Stomach (tissue), 4 donors: ENCODE results near the gene KRTAP4-5.
"Not testable (repeated sequence)": the region's sequence is repeated elsewhere in the genome, so short reads cannot be mapped to it uniquely, and the experiment has no call there.

Experiments used
- CTCF ChIP-seq, 7 experiments: fragments of 450-650 bp in 4 of 7; fragments of 200-600 bp in 3 of 7; sonication (generic) in 3 of 7; IDR thresholded peaks; one replicate each; pipeline ENCODE4 v1.5.1; 2016 to 2019; ENCODE audit warnings: antibody characterized with exemption in 7 of 7, control low read depth in 2 of 7, mild to moderate bottlenecking in 1 of 7
- EP300 ChIP-seq: sonication (generic); formaldehyde crosslinking; IDR thresholded peaks from one replicate; pipeline ENCODE4 v1.6.1; 2017; ENCODE audit warnings: antibody characterized with exemption
- POLR2A ChIP-seq, 4 donors: fragments of 450-650 bp; IDR thresholded peaks; one replicate each; pipeline ENCODE4 v1.6.1; 2016; ENCODE audit warnings: antibody characterized with exemption in 4 of 4, control low read depth in 2 of 4, mild to moderate bottlenecking in 1 of 4, moderate library complexity in 1 of 4
- POLR2AphosphoS5 ChIP-seq, 3 donors: sonication (generic); formaldehyde crosslinking; IDR thresholded peaks; one replicate each; pipeline ENCODE4 v1.6.1; 2016; ENCODE audit warnings: antibody characterized with exemption in 3 of 3

DNA sequence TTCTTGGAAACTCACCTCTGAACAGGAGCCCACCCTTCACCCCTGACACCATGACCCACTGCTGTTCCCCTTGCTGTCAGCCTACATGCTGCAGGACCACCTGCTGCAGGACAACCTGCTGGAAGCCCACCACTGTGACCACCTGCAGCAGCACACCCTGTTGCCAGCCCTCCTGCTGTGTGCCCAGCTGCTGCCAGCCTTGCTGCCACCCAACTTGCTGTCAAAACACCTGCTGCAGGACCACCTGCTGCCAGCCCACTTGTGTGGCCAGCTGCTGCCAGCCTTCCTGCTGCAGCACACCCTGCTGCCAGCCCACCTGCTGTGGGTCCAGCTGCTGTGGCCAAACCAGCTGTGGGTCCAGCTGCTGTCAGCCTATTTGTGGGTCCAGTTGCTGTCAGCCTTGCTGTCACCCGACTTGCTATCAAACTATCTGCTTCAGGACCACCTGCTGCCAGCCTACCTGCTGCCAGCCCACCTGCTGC lies 40.3 kb upstream of the KRTAP4-5 start, which contains the start of gene KRTAP9-1:
- TF ChIP-seq CTCF (IDR thresholded peaks at IDR 0.05); EP300; POLR2A (IDR thresholded peaks at IDR 0.05); POLR2AphosphoS5 (IDR thresholded peaks at IDR 0.05): not testable (repeated sequence)
